GM12878 (cell line): ENCODE data around the gene NRP1. TPM values are rescaled to one million over a fixed set of nuclear protein-coding genes. Genes with fewer than 3 reads are reported as not detected.

Experiments used
- ATAC-seq: fragments of 200-7000 bp; cut with Tn5 transposase; 3 replicates; pipeline ENCODE4 v1.9.1; 2020; ENCODE audit warnings: mild to moderate bottlenecking, moderate library complexity
- BruUV-seq: library from RNA; stranded (reverse); fragments of 400-500 nt; replicated peaks from 2 replicates; lab custom pipeline; 2021; lab: Mats Ljungman, UMichigan
- CTCF ChIA-PET: fragments of 300-600 bp; sonication (Branson Sonifier 250); formaldehyde crosslinking; extraction: SDS; loops from one replicate; lab custom pipeline; 2021; ENCODE audit warnings: inconsistent platforms; lab: Yijun Ruan, JAX
- POLR2A ChIA-PET: fragments of 350-600 bp; formaldehyde crosslinking; extraction: SDS; loops from one replicate; lab custom pipeline; 2021; ENCODE audit warnings: inconsistent platforms; lab: Charles Lee
- RAD21 ChIA-PET: fragments of 300-600 bp; sonication (Branson Sonifier 250); formaldehyde crosslinking; loops from one replicate; lab custom pipeline; 2023; ENCODE audit warnings: antibody characterized with exemption; ENCODE audit not compliant: unreplicated experiment; lab: Charles Lee
- SMC1A ChIA-PET: fragments of 300-600 bp; sonication (Branson Sonifier 250); formaldehyde crosslinking; loops from one replicate; lab custom pipeline; 2023; ENCODE audit not compliant: unreplicated experiment, uncharacterized antibody; lab: Charles Lee
- DNase-seq: peaks from one replicate; pipeline ENCODE4 v3.0.0-alpha.2; 2011; ENCODE audit warnings: low read depth, low spot score
- FAIRE-seq: peaks from 3 replicates; lab custom pipeline; 2011; peaks lifted over from hg19 to GRCh38; lab: Jason Lieb, UNC
- H2AFZ ChIP-seq: 2 replicates; pipeline ENCODE4 v1.6.0; 2011; ENCODE audit warnings: low read depth, low read length, control low read depth; ENCODE audit not compliant: control insufficient read depth
- H3K27ac ChIP-seq: 2 replicates; pipeline ENCODE4 v1.5.1; 2011; ENCODE audit warnings: control low read depth; ENCODE audit not compliant: control insufficient read depth, insufficient read depth
- H3K27me3 ChIP-seq, 2 experiments: replicated peaks in 1 of 2; 2 replicates each; pipeline versions ENCODE4 v1.6.0 to v1.6.1; 2011; ENCODE audit warnings: low read length in 1 of 2; ENCODE audit not compliant: control insufficient read depth in 2 of 2, insufficient read depth in 2 of 2
- H3K36me3 ChIP-seq, 2 experiments: 2 replicates each; pipeline ENCODE4 v1.5.1; 2011; ENCODE audit warnings: low read length in 1 of 2; ENCODE audit not compliant: control insufficient read depth in 2 of 2, insufficient read depth in 2 of 2
- H3K4me1 ChIP-seq: 2 replicates; pipeline ENCODE4 v1.6.1; 2011; ENCODE audit warnings: mild to moderate bottlenecking, low read length, moderate library complexity, mixed read lengths; ENCODE audit not compliant: control insufficient read depth, insufficient read depth
- H3K4me2 ChIP-seq: 2 replicates; pipeline ENCODE4 v1.6.0; 2011; ENCODE audit warnings: control low read depth; ENCODE audit not compliant: control insufficient read depth, insufficient read depth
- H3K4me3 ChIP-seq: fragments of 200-600 bp; sonication (generic); 2 replicates; pipeline ENCODE4 v1.5.1; 2016
- H3K79me2 ChIP-seq: 2 replicates; pipeline ENCODE4 v1.6.0; 2011; ENCODE audit warnings: low read length; ENCODE audit not compliant: control insufficient read depth, insufficient read depth
- H3K9ac ChIP-seq: 2 replicates; pipeline ENCODE4 v1.8.0; 2011; ENCODE audit warnings: low read length, control low read depth, mixed read lengths; ENCODE audit not compliant: control insufficient read depth, insufficient read depth
- H3K9me3 ChIP-seq: replicated peaks from 3 replicates; pipeline ENCODE4 v1.5.1; 2011; ENCODE audit warnings: mild to moderate bottlenecking, low read length; ENCODE audit not compliant: control insufficient read depth, insufficient read depth
- H4K20me1 ChIP-seq: 2 replicates; pipeline ENCODE4 v1.6.0; 2011; ENCODE audit not compliant: control insufficient read depth, insufficient read depth
- FOXK2 ChIP-seq: fragments of 450-650 bp; IDR thresholded peaks from 2 replicates; pipeline ENCODE4 v1.6.1; 2017; ENCODE audit warnings: mild to moderate bottlenecking, moderate library complexity
- PKNOX1 ChIP-seq: fragments of 450-650 bp; IDR thresholded peaks from 2 replicates; pipeline ENCODE4 v1.6.1; 2016; ENCODE audit warnings: mild to moderate bottlenecking
- POLR2AphosphoS2 ChIP-seq: IDR thresholded peaks from 2 replicates; pipeline ENCODE4 v1.6.1; 2011; ENCODE audit warnings: low read depth, mild to moderate bottlenecking, low read length, improper control_type of control experiment, moderate library complexity
- RAD51 ChIP-seq: fragments of 450-650 bp; IDR thresholded peaks from 2 replicates; pipeline ENCODE4 v1.6.1; 2016; ENCODE audit warnings: moderate library complexity, mild to moderate bottlenecking, inconsistent platforms
- RUNX3 ChIP-seq: IDR thresholded peaks from 2 replicates; pipeline ENCODE4 v1.6.1; 2012; ENCODE audit warnings: low read length, inconsistent platforms
- TARDBP ChIP-seq: IDR thresholded peaks from 2 replicates; pipeline ENCODE4 v1.6.1; 2016; ENCODE audit warnings: borderline replicate concordance
- WGBS: methylation state at CpG from one replicate; pipeline ENCODE4 v1.1.6; 2016; ENCODE audit warnings: low lambda C conversion rate; ENCODE audit not compliant: insufficient replicate concordance, insufficient coverage; ENCODE audit errors: missing lambda C conversion rate; 5-methylcytosine and 5-hydroxymethylcytosine counted together
- in situ Hi-C: fragments of 300-500 bp; cut with MboI; formaldehyde crosslinking; loops from 9 replicates; pipeline ENCODE4 v1.14.3; 2018; ENCODE audit warnings: mixed read lengths
- intact Hi-C: fragments of 100-400 bp; cut with micrococcal nuclease; formaldehyde crosslinking; loops from one replicate; pipeline ENCODE4 v1.14.2; 2022; ENCODE audit not compliant: unreplicated experiment
- polyA plus RNA-seq, 11 experiments: library from polyadenylated mRNA; depleted of rRNA in 4 of 11; unstranded in 6 of 11; stranded (reverse) in 5 of 11; fragments of >200 nt; fragmentation: Nextera tagmentation in 4 of 11; fragmentation: Illumina TruSeq in 1 of 11; extraction: Ambion mirVana in 4 of 11; extraction: Trizol in 1 of 11; gene quantifications; 1 replicate in 1 of 11; 2 replicates in 10 of 11; pipeline versions ENCODE4 v1.2.1 to v1.2.3, GENCODE V29; 2011 to 2016; ENCODE audit warnings: inconsistent platforms in 2 of 11, missing spikeins in 2 of 11, low read depth in 1 of 11
- total RNA-seq, 4 experiments: library from RNA; depleted of rRNA in 3 of 4; stranded (reverse); fragments of >200 nt in 3 of 4; fragmentation: Illumina TruSeq in 1 of 4; extraction: Trizol in 1 of 4; gene quantifications; 2 replicates each; pipeline versions ENCODE4 v1.2.1 to v1.2.3, GENCODE V29; 2013 to 2021
- TF ChIP-seq, protein P1 (sequence below): fragments of 450-650 bp; IDR thresholded peaks from 2 replicates; pipeline ENCODE4 v1.6.1; 2017; ENCODE audit warnings: mild to moderate bottlenecking, low read depth, inconsistent platforms; ENCODE audit not compliant: poor library complexity, severe bottlenecking
- TF ChIP-seq, protein P2 (sequence below): fragments of 450-650 bp; formaldehyde crosslinking; IDR thresholded peaks from 2 replicates; pipeline ENCODE4 v1.5.0; 2022; ENCODE audit warnings: mild to moderate bottlenecking, missing genetic modification characterization

NRP1 gene
- total and polyA plus RNA-seq, 10 of the 15 experiments (the other 5 are each of a cell fraction or from before 2014, with no cell fraction given), result 0.11 to 12.1 (median 0.52) TPM

GRCh38 chr10:33235251-33235884 lies 99.1 kb downstream of the NRP1 start (continued):
- TF ChIP-seq RAD51, result no peak

DNA sequence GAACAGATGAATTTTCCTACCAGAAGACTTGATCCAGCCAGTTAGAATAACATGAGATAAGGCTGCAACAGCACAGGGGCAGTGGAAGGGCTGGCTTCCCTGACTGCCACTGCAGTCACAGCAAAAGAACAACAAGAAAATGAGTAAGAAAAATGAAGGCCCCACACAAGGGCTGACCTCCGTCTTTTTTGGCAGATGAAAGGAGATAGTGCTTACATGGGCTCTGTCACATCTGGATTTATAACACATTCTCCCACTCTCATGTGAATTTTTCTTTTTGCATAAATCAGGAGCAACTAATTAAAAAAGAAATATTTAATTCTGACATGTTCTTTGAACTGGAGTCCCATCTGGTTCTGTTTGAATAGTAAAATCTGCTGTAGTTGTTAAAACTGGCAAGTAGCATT lies 99.6 kb downstream of the NRP1 start:
- no peak for TF ChIP-seq PKNOX1
- TF ChIP-seq TARDBP, result no peak
- TF ChIP-seq FOXK2, result no peak
- TF ChIP-seq, protein P1, sequence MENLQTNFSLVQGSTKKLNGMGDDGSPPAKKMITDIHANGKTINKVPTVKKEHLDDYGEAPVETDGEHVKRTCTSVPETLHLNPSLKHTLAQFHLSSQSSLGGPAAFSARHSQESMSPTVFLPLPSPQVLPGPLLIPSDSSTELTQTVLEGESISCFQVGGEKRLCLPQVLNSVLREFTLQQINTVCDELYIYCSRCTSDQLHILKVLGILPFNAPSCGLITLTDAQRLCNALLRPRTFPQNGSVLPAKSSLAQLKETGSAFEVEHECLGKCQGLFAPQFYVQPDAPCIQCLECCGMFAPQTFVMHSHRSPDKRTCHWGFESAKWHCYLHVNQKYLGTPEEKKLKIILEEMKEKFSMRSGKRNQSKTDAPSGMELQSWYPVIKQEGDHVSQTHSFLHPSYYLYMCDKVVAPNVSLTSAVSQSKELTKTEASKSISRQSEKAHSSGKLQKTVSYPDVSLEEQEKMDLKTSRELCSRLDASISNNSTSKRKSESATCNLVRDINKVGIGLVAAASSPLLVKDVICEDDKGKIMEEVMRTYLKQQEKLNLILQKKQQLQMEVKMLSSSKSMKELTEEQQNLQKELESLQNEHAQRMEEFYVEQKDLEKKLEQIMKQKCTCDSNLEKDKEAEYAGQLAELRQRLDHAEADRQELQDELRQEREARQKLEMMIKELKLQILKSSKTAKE, result no peak
- TF ChIP-seq, protein P2, sequence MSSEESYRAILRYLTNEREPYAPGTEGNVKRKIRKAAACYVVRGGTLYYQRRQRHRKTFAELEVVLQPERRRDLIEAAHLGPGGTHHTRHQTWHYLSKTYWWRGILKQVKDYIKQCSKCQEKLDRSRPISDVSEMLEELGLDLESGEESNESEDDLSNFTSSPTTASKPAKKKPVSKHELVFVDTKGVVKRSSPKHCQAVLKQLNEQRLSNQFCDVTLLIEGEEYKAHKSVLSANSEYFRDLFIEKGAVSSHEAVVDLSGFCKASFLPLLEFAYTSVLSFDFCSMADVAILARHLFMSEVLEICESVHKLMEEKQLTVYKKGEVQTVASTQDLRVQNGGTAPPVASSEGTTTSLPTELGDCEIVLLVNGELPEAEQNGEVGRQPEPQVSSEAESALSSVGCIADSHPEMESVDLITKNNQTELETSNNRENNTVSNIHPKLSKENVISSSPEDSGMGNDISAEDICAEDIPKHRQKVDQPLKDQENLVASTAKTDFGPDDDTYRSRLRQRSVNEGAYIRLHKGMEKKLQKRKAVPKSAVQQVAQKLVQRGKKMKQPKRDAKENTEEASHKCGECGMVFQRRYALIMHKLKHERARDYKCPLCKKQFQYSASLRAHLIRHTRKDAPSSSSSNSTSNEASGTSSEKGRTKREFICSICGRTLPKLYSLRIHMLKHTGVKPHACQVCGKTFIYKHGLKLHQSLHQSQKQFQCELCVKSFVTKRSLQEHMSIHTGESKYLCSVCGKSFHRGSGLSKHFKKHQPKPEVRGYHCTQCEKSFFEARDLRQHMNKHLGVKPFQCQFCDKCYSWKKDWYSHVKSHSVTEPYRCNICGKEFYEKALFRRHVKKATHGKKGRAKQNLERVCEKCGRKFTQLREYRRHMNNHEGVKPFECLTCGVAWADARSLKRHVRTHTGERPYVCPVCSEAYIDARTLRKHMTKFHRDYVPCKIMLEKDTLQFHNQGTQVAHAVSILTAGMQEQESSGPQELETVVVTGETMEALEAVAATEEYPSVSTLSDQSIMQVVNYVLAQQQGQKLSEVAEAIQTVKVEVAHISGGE, result no peak
- no peak for TF ChIP-seq POLR2AphosphoS2
- no peak for TF ChIP-seq RUNX3
- no TSS peak for BruUV-seq
- Histone ChIP-seq H4K20me1 (no peaks in the 10 kb centered on the region), H3K9me3 (no peaks in the 10 kb centered on the region), H3K4me2 (no peak overlapping the region), H3K9ac (no peak overlapping the region), H3K36me3 (no peaks in the 10 kb centered on the region), H3K27me3 (no peaks in the 10 kb centered on the region), H3K79me2 (no peaks in the 10 kb centered on the region), H3K27ac (no peak overlapping the region), H3K4me1 (no peaks in the 10 kb centered on the region), H3K4me3 (no peak overlapping the region), H2AFZ (no peak overlapping the region)
- in situ Hi-C loops (no loop called here), intact Hi-C loops (no loop called here)
- DNase-seq, result no peak
- POLR2A ChIA-PET, result no interaction called here
- RAD21 ChIA-PET, result no interaction called here
- no peak for FAIRE-seq
- no peak for ATAC-seq
- 33% methylated on average over 1 of the region's 1 CpG for WGBS
- CTCF ChIA-PET, result no interaction called here
- SMC1A ChIA-PET, result no interaction called here
